Fibroblast of skin of left quadriceps (primary cell): ENCODE results near the gene SLC4A2.

ENCODE experiments used
- DNase-seq, 2 experiments: peaks; one replicate each; pipeline ENCODE4 v3.0.0-alpha.2; 2013; ENCODE audit warnings: low read depth in 2 of 2

The SLC4A2 gene

GRCh38 chr7:151045967-151046366 lies 13.4 kb upstream of the SLC4A2 start:
- DNase-seq = no peak

- peak in 1 of 2 experiments; percentile 26 for DNase-seq
Measured at GRCh38 chr7:151046603-151047573, 12.5 kb upstream of the SLC4A2 start.

- DNase-seq = no peak
Measured at GRCh38 chr7:151047976-151048815, 11.2 kb upstream of the SLC4A2 start, which contains the start of gene ASIC3. Gene ASIC3 (plus strand): TSS chr7:151048531. CDS start chr7:151048886, 355 bp downstream.

- no peak for DNase-seq
Measured at GRCh38 chr7:151048911-151049463, 10.4 kb upstream of the SLC4A2 start.

- DNase-seq = peak in 1 of 2 experiments; percentile 25
Measured at GRCh38 chr7:151051108-151051507, 8.3 kb upstream of the SLC4A2 start.

- DNase-seq = no peak
Measured at GRCh38 chr7:151053096-151053495, 6.3 kb upstream of the SLC4A2 start.

- DNase-seq = no peak
Measured at GRCh38 chr7:151053751-151054150, 5.6 kb upstream of the SLC4A2 start.

GRCh38 chr7:151056283-151056665 lies 3.1 kb upstream of the SLC4A2 start:
- DNase-seq = no peak

GRCh38 chr7:151056666-151057505 lies 2.5 kb upstream of the SLC4A2 start:
- DNase-seq = no peak

- no peak for DNase-seq
Measured at GRCh38 chr7:151057506-151057988, 1.8 kb upstream of the SLC4A2 start, which contains the start of gene CDK5. Gene CDK5 (minus strand): TSS chr7:151057897. CDS start chr7:151057848, 49 bp downstream.

GRCh38 chr7:151057989-151058780 lies 1.2 kb upstream of the SLC4A2 start:
- peak; percentile 99 to 100 for DNase-seq

- DNase-seq = no peak
Measured at GRCh38 chr7:151058781-151059366, 515 bp upstream of the SLC4A2 start.

GRCh38 chr7:151060113-151060415 lies 675 bp downstream of the SLC4A2 start:
- no peak for DNase-seq

GRCh38 chr7:151060416-151061212 lies 1.2 kb downstream of the SLC4A2 start:
- DNase-seq = no peak

- DNase-seq = no peak
Measured at GRCh38 chr7:151061213-151062110, 2.1 kb downstream of the SLC4A2 start.

GRCh38 chr7:151062111-151062398 lies 2.7 kb downstream of the SLC4A2 start:
- DNase-seq = no peak

- DNase-seq = no peak
Measured at GRCh38 chr7:151062399-151063211, 3.2 kb downstream of the SLC4A2 start.
